NT2/D1 (cell line): Measurements from ENCODE around the gene ZFAND2A.

Experiments
- YY1 ChIP-seq: IDR thresholded peaks from 2 replicates; pipeline ENCODE4 v1.6.1; 2011; ENCODE audit not compliant: insufficient read length, insufficient read depth
- ZNF274 ChIP-seq: IDR thresholded peaks from 2 replicates; pipeline ENCODE4 v1.6.1; 2011; ENCODE audit warnings: mild to moderate bottlenecking, low read depth, low read length

- no peak for TF ChIP-seq ZNF274
- TF ChIP-seq YY1: no peak
Observed at GRCh38 chr7:1201916-1202315, 41.9 kb upstream of the ZFAND2A start.
